Hepatocyte (in vitro differentiated cells): ENCODE measurements around the gene PIK3AP1.
"Not testable (repeated sequence)": the region's sequence is repeated elsewhere in the genome, so short reads cannot be mapped to it uniquely, and the experiment has no call there.

Experiments
- EZH2 ChIP-seq: fragments of 200-600 bp; sonication (generic); IDR thresholded peaks from 2 replicates; pipeline ENCODE4 v1.6.1; 2016; ENCODE audit warnings: antibody characterized with exemption, mild to moderate bottlenecking, borderline replicate concordance
- EZH2phosphoT487 ChIP-seq: fragments of 200-600 bp; sonication (generic); IDR thresholded peaks from one replicate; pipeline ENCODE4 v1.6.1; 2018; ENCODE audit warnings: antibody characterized with exemption, mild to moderate bottlenecking, low read depth, moderate library complexity; ENCODE audit not compliant: unreplicated experiment, severe bottlenecking
- TF ChIP-seq, protein P1 (sequence below): fragments of 200-600 bp; sonication (generic); IDR thresholded peaks from 2 replicates; pipeline ENCODE4 v1.5.1; 2016; ENCODE audit warnings: antibody characterized with exemption, mild to moderate bottlenecking; ENCODE audit not compliant: poor library complexity

DNA sequence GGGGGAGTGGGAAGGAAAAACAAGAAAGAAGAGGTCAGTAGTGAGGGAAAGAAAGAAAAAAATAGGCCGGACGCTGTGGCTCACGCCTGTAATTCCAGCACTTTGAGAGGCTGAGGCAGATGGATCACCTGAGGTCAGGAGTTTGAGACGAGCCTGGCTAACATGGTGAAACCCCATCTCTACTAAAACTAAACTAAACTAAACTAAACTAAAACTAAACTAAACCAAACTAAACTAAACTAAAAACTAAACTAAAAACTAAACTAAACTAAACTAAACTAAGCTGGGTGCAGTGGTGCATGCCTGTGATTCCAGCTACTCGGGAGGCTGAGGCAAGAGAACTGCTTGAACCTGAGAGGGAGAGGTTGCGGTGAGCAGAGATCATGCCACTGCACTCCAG is 22.0 kb downstream of the PIK3AP1 start:
- TF ChIP-seq, protein P1, sequence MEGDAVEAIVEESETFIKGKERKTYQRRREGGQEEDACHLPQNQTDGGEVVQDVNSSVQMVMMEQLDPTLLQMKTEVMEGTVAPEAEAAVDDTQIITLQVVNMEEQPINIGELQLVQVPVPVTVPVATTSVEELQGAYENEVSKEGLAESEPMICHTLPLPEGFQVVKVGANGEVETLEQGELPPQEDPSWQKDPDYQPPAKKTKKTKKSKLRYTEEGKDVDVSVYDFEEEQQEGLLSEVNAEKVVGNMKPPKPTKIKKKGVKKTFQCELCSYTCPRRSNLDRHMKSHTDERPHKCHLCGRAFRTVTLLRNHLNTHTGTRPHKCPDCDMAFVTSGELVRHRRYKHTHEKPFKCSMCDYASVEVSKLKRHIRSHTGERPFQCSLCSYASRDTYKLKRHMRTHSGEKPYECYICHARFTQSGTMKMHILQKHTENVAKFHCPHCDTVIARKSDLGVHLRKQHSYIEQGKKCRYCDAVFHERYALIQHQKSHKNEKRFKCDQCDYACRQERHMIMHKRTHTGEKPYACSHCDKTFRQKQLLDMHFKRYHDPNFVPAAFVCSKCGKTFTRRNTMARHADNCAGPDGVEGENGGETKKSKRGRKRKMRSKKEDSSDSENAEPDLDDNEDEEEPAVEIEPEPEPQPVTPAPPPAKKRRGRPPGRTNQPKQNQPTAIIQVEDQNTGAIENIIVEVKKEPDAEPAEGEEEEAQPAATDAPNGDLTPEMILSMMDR = not testable (repeated sequence)
- TF ChIP-seq EZH2, EZH2phosphoT487: not testable (repeated sequence)
